Colonic mucosa (tissue), 4 donors: ENCODE results near the gene TAS2R39. TPM values are rescaled to one million over a fixed set of nuclear protein-coding genes. Genes with fewer than 3 reads are reported as not detected.

Experiments
- DNase-seq: peaks from one replicate; pipeline ENCODE4 v3.0.0-alpha.2; 2020
- H3K27ac ChIP-seq: fragments of 200-600 bp; one replicate; pipeline ENCODE4 v1.8.0; 2021
- H3K27me3 ChIP-seq: fragments of 200-600 bp; one replicate; pipeline ENCODE4 v1.8.0; 2021
- H3K36me3 ChIP-seq: fragments of 200-600 bp; one replicate; pipeline ENCODE4 v1.8.0; 2021
- H3K4me1 ChIP-seq: fragments of 200-600 bp; one replicate; pipeline ENCODE4 v1.8.0; 2021; ENCODE audit warnings: mild to moderate bottlenecking
- H3K4me3 ChIP-seq: fragments of 200-600 bp; one replicate; pipeline ENCODE4 v1.8.0; 2021
- H3K9ac ChIP-seq, 2 donors: one replicate each; pipeline ENCODE4 v1.7.0; 2013; ENCODE audit warnings: control low read depth in 2 of 2, low read depth in 2 of 2, low read length in 2 of 2
- H3K9me3 ChIP-seq: fragments of 200-600 bp; one replicate; pipeline ENCODE4 v1.8.0; 2021
- CTCF ChIP-seq: fragments of 200-600 bp; IDR thresholded peaks from one replicate; pipeline ENCODE4 v1.8.0; 2022; ENCODE audit warnings: antibody characterized with exemption, mild to moderate bottlenecking
- intact Hi-C: fragments of 100-400 bp; cut with DNase I; formaldehyde crosslinking; loops from one replicate; pipeline ENCODE4 v1.14.1; 2022
- total RNA-seq, 2 donors: library from RNA; stranded (reverse); fragmentation: NEBNext Ultra II Directional in 1 of 2; extraction: Animal tissue kit (Norgen Biotek cat#: 25700) in 1 of 2; gene quantifications; one replicate each; pipeline ENCODE4 v1.2.1, GENCODE V29; 2021
- donor health status: healthy.
- donor health status: DM: no; HTN: no; CAD: no.
- donor health status: DM: no; HTN: no; CAD: no.

Gene TAS2R39
- total RNA-seq, 2 donors from 2014 or later, result not detected

GRCh38 chr7:143188994-143189393, 5.8 kb downstream of the TAS2R39 start:
- Histone ChIP-seq H3K4me1 (no peaks in the 10 kb centered on the region), H3K27ac (no peak overlapping the region), H3K4me3 (no peak overlapping the region), H3K9me3 (no peaks in the 10 kb centered on the region), H3K27me3 (no peaks in the 10 kb centered on the region), H3K36me3 (no peaks in the 10 kb centered on the region), H3K9ac (no peak overlapping the region)
- no peak for DNase-seq
- TF ChIP-seq CTCF, result no peak
- intact Hi-C loops, result no loop called here

GRCh38 chr7:143193880-143194279, 10.7 kb downstream of the TAS2R39 start:
- H3K27me3 ChIP-seq, result no peaks in the 10 kb centered on the region
- no peak overlapping the region for H3K27ac ChIP-seq
- H3K4me1 ChIP-seq, result no peaks in the 10 kb centered on the region
- intact Hi-C loops, result no loop called here
- H3K36me3 ChIP-seq, result no peaks in the 10 kb centered on the region
- H3K9me3 ChIP-seq, result no peaks in the 10 kb centered on the region
- TF ChIP-seq CTCF, result no peak
- H3K4me3 ChIP-seq, result no peak overlapping the region
- no peak overlapping the region for H3K9ac ChIP-seq
- DNase-seq, result no peak

- Histone ChIP-seq H3K9me3 (no peaks in the 10 kb centered on the region), H3K27ac (no peak overlapping the region), H3K4me3 (no peak overlapping the region), H3K9ac (no peak overlapping the region), H3K4me1 (no peaks in the 10 kb centered on the region), H3K36me3 (no peaks in the 10 kb centered on the region), H3K27me3 (no peaks in the 10 kb centered on the region)
- no peak for DNase-seq
- intact Hi-C loops, result no loop called here
- TF ChIP-seq CTCF, result no peak
Observed at GRCh38 chr7:143199040-143199439, 15.8 kb downstream of the TAS2R39 start.

- intact Hi-C loops, result no loop called here
- no peak overlapping the region for H3K4me3 ChIP-seq
- no peaks in the 10 kb centered on the region for H3K4me1 ChIP-seq
- TF ChIP-seq CTCF, result no peak
- H3K9me3 ChIP-seq, result no peaks in the 10 kb centered on the region
- H3K36me3 ChIP-seq, result no peaks in the 10 kb centered on the region
- no peak overlapping the region for H3K27ac ChIP-seq
- no peak for DNase-seq
- H3K27me3 ChIP-seq, result no peaks in the 10 kb centered on the region
- no peak overlapping the region for H3K9ac ChIP-seq
Observed at GRCh38 chr7:143202161-143202560, 18.9 kb downstream of the TAS2R39 start.

- no peaks in the 10 kb centered on the region for H3K9me3 ChIP-seq
- H3K27me3 ChIP-seq, result no peaks in the 10 kb centered on the region
- no peak for DNase-seq
- intact Hi-C loops, result no loop called here
- no peaks in the 10 kb centered on the region for H3K4me1 ChIP-seq
- H3K27ac ChIP-seq, result no peak overlapping the region
- no peaks in the 10 kb centered on the region for H3K36me3 ChIP-seq
- no peak overlapping the region for H3K4me3 ChIP-seq
- TF ChIP-seq CTCF, result no peak
- H3K9ac ChIP-seq, result no peak overlapping the region
Observed at GRCh38 chr7:143203386-143203785, 20.2 kb downstream of the TAS2R39 start.
